Measurements from ENCODE around the gene NGF. TPM values are rescaled to one million over a fixed set of nuclear protein-coding genes. Genes with fewer than 3 reads are reported as not detected.
"Not testable (repeated sequence)": the region's sequence is repeated elsewhere in the genome, so short reads cannot be mapped to it uniquely, and the experiment has no call there.

The NGF gene
- polyA plus RNA-seq, 1 experiment: 6.7 TPM

GRCh38 chr1:115373305-115373704 is 35.3 kb upstream of the NGF start:
- no peak overlapping the region for H3K27ac ChIP-seq (ENCODE audit: low read depth, low read length)
- peak; percentile 34 for DNase-seq (ENCODE audit: low read depth, low spot score)
- H3K4me3 ChIP-seq (ENCODE audit: low read depth, low read length): no peak overlapping the region
- no peaks in the 10 kb centered on the region for H3K9me3 ChIP-seq (ENCODE audit: control insufficient read depth, insufficient read depth, low read length)
- CTCF ChIA-PET: no interaction called here
- no peaks in the 10 kb centered on the region for H3K27me3 ChIP-seq (ENCODE audit: control insufficient read depth, insufficient read depth, low read length)
- TF ChIP-seq CTCF (IDR thresholded peaks at IDR 0.05; ENCODE audit: low read depth, low read length): no peak
- POLR2A ChIA-PET: no interaction called here

DNA sequence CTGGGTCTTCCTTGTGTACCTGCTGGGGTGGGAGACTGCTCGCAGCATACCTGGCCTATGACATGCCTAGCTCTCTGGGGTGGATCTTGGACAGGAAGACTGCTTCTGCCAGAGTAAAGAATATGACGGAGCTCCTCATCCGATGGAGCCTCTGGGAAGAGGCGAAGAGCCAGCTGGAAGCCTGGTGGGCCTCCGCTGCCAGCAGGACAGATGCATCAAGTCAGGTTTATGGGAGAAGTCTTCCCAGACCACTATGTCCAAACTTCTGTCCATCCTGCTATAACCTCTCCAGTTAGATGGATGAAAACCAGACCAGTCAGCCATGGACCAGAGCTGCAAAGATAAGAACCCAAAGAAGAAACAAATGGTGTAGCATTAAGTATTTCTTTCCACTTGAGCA is 27.7 kb upstream of the NGF start:
- Histone ChIP-seq H3K27ac (ENCODE audit: low read depth, low read length) (no peak overlapping the region), H3K27me3 (ENCODE audit: control insufficient read depth, insufficient read depth, low read length) (no peaks in the 10 kb centered on the region), H3K9me3 (ENCODE audit: control insufficient read depth, insufficient read depth, low read length) (peaks cover 6% of the 10 kb centered on the region), H3K4me3 (ENCODE audit: low read depth, low read length) (no peak overlapping the region)
- POLR2A ChIA-PET: no interaction called here
- no peak for DNase-seq (ENCODE audit: low read depth, low spot score)
- TF ChIP-seq CTCF (IDR thresholded peaks at IDR 0.05; ENCODE audit: low read depth, low read length): no peak
- CTCF ChIA-PET: interaction anchor here (1.3 to 1.6 kb wide), 2 partner anchors 34 to 230 kb away, joined by 3 to 5 read pairs; no protein-coding TSS in a partner anchor

DNA sequence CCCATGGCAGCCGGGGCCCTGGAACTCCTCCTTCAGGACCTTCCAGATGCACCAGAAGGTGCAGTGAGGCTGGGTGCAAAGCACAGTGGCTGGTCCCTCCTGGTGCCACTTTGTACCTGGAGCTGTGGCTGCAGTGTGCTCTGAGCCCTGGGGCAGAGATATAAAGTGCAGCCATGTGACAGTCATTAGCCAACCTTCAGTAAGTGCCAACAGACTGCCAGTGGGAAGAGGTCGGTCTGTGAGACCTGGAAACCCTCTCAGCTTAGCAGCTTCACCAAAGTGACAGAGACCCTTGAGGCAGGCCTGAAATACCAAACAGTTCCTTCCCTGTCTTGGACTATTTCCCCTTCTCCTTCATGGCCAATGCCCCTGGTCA is 26.7 kb upstream of the NGF start:
- CTCF ChIA-PET: interaction anchor here (0.6 to 1.6 kb wide), 6 partner anchors 33 to 244 kb away, joined by 3 to 5 read pairs (median 4); no protein-coding TSS in a partner anchor
- no peak for TF ChIP-seq CTCF (IDR thresholded peaks at IDR 0.05; ENCODE audit: low read depth, low read length)
- H3K9me3 ChIP-seq (ENCODE audit: control insufficient read depth, insufficient read depth, low read length): peaks cover 16% of the 10 kb centered on the region
- POLR2A ChIA-PET: interaction anchor here (1.1 kb wide), 1 partner anchor 26 kb away, joined by 3 read pairs; no protein-coding TSS in a partner anchor
- peak overlapping the region; percentile 31 for H3K27ac ChIP-seq (ENCODE audit: low read depth, low read length)
- DNase-seq (ENCODE audit: low read depth, low spot score): no peak
- H3K27me3 ChIP-seq (ENCODE audit: control insufficient read depth, insufficient read depth, low read length): no peaks in the 10 kb centered on the region
- H3K4me3 ChIP-seq (ENCODE audit: low read depth, low read length): no peak overlapping the region

GRCh38 chr1:115364046-115364779 is 26.2 kb upstream of the NGF start:
- Histone ChIP-seq H3K9me3 (ENCODE audit: control insufficient read depth, insufficient read depth, low read length) (peaks cover 19% of the 10 kb centered on the region), H3K4me3 (ENCODE audit: low read depth, low read length) (no peak overlapping the region), H3K27me3 (ENCODE audit: control insufficient read depth, insufficient read depth, low read length) (no peaks in the 10 kb centered on the region), H3K27ac (ENCODE audit: low read depth, low read length) (peak overlapping the region; percentile 31)
- POLR2A ChIA-PET: interaction anchor here (1.1 kb wide), 1 partner anchor 26 kb away, joined by 3 read pairs; no protein-coding TSS in a partner anchor
- no peak for TF ChIP-seq CTCF (IDR thresholded peaks at IDR 0.05; ENCODE audit: low read depth, low read length)
- CTCF ChIA-PET: interaction anchor here (0.6 to 1.7 kb wide), 6 partner anchors 32 to 244 kb away, joined by 3 to 5 read pairs (median 4); no protein-coding TSS in a partner anchor
- peak; percentile 48 for DNase-seq (ENCODE audit: low read depth, low spot score)

DNA sequence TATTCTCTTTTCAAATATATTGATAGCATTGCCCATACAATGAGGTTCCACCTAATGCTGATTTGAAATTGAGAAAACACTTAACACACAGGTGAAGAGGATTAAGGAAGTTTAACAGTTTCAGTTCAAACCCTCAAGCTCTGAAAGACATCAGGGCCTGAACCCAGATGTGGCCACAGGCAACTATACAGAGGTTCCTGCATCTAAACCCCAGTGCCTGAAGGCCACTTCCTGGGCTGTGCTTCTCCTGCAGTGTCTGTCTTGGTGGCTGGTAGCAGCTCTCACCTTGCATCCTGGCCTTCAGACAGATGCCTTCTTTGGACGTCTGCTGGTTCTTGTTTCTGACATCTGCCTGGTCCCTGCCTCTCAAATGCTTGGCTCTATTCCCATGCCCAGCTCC is 25.1 kb upstream of the NGF start:
- peaks cover 19% of the 10 kb centered on the region for H3K9me3 ChIP-seq (ENCODE audit: control insufficient read depth, insufficient read depth, low read length)
- DNase-seq (ENCODE audit: low read depth, low spot score): no peak
- H3K27me3 ChIP-seq (ENCODE audit: control insufficient read depth, insufficient read depth, low read length): no peaks in the 10 kb centered on the region
- TF ChIP-seq CTCF (IDR thresholded peaks at IDR 0.05; ENCODE audit: low read depth, low read length): no peak
- POLR2A ChIA-PET: no interaction called here
- H3K27ac ChIP-seq (ENCODE audit: low read depth, low read length): no peak overlapping the region
- no peak overlapping the region for H3K4me3 ChIP-seq (ENCODE audit: low read depth, low read length)
- CTCF ChIA-PET: interaction anchor here (1.7 kb wide), 1 partner anchor 232 kb away, joined by 4 read pairs; no protein-coding TSS in a partner anchor

DNA sequence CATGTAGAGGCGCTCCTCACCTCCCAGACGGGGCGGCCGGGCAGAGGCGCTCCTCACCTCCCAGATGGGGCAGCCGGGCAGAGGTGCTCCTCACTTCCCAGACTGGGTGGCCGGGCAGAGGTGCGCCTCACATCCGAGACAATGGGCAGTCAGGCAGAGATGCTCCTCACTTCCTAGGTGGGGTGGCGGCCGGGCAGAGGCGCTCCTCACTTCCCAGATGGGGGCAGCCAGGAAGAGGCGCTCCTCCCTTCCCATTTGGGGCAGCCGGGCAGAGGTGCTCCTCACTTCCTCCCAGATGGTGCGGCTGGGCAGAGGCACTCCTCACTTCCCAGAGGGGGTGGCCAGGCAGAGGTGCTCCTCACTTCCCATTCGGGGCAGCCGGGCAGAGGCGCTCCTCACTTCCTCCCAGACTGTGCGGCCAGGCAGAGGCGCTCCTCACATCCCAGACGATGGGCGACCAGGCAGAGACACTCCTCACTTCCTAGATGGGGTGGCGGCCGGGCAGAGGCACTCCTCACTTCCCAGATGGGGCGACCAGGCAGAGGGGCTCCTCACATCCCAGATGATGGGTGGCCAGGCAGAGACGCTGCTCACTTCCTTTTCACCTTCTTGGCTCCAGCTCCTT is 22.6 kb upstream of the NGF start:
- CTCF ChIA-PET; H3K4me3 ChIP-seq (ENCODE audit: low read depth, low read length); POLR2A ChIA-PET; DNase-seq (ENCODE audit: low read depth, low spot score); H3K27me3 ChIP-seq (ENCODE audit: control insufficient read depth, insufficient read depth, low read length); H3K27ac ChIP-seq (ENCODE audit: low read depth, low read length): not testable (repeated sequence)
- peaks cover 19% of the 10 kb centered on the region for H3K9me3 ChIP-seq (ENCODE audit: control insufficient read depth, insufficient read depth, low read length)

DNA sequence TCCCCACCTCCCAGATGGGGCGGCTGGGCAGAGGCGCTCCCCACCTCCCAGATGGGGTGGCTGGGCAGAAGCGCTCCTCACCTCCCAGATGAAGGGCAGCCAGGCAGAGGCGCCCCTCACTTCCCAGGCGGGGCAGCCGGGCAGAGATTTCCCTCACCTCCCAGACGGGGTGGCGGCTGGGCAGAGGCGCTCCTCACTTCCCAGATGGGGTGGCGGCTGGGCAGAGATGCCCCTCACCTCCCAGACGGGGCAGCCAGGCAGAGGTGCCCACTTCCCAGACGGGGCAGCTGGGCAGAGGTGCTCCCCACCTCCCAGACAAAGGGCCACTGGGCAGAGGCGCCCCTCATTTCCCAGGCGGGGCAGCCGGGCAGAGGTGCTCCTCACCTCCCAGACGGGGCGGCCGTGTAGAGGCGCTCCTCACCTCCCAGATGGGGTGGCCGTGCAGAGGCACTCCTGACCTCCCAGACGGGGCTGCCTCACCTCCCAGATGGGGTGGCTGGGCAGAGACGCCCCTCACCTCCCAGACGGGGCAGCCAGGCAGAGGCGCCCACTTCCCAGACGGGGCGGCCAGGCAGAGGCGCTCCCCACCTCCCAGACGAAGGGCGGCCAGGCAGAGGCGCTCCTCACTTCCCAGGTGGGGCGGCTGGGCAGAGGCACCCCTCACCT is 21.9 kb upstream of the NGF start:
- peaks cover 19% of the 10 kb centered on the region for H3K9me3 ChIP-seq (ENCODE audit: control insufficient read depth, insufficient read depth, low read length)
- POLR2A ChIA-PET; DNase-seq (ENCODE audit: low read depth, low spot score); H3K27me3 ChIP-seq (ENCODE audit: control insufficient read depth, insufficient read depth, low read length); CTCF ChIA-PET; H3K27ac ChIP-seq (ENCODE audit: low read depth, low read length); H3K4me3 ChIP-seq (ENCODE audit: low read depth, low read length): not testable (repeated sequence)

Data from AG04450 (cell line).